ENCODE results near the gene HS3ST5.

HS3ST5 gene

DNA sequence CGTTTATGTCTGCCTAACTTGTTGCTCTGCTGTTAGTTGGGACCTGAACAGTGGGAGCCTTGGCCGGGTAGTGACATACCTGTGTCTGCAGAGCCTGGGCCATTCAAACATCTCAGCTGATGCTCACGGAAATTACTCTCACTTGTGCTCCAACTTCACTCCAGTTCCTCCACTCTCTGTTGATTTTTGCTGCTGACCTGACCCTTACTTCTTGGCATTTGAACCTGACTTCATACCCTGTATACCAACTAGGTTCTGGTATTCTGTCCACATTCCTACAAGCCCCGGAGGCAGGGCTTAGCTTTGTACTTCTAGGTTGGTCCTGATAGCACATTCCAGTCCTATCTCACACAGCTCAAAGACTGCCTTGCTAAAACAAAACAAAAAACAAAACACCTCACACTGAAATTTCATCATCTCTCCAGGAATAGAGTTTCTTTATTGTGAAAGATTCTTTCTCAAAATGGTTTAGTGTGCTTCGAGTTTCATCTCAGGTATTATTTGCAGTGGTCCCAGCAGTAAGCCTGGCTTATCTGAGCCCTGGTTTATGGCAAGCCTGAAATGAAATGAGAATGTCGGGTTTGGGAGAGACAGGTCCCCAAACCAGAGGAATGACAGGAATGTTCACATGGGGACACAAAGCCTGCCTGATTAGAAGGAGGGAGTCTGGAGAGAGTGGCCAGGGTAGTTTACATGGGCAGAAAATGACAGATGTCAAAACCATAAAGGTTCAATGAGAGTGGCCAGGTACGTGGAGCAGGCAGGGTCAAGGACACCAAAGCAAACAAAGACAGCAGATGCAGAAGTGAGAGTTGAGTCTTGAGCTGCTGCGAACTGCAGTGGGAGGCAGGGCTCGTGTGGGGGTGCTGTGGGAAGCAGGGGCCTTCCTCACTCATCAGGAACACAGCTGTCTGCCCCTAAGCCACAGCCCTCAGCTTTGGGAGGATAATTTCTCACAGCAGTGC is 197.7 kb downstream of the HS3ST5 start:
- TF ChIP-seq CTCF (IDR thresholded peaks at IDR 0.05; ENCODE audit: borderline replicate concordance, insufficient read depth, low read depth, low read length) = no peak
- no peak overlapping the region for H3K4me3 ChIP-seq (ENCODE audit: low read depth, low read length)

DNA sequence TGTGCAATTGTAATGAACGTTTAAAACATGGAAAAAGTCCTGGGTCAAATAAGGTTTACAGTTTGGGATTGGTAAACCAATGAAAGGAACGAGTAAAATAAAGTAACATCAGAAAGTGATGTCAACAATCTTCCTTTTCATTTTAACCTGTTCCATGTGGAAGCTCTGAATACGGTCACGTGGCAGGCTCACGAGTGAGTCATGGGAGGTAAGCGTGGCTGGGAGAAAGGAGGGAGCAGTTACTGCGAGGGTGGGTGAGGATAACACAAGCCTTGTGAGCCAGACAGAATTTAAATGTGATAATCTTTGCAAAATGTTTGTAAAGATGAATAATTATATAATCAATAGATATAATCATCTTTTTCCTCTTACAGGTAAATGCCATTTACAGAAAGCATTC is 200.6 kb downstream of the HS3ST5 start:
- no peak overlapping the region for H3K4me3 ChIP-seq (ENCODE audit: low read depth, low read length)
- TF ChIP-seq CTCF (IDR thresholded peaks at IDR 0.05; ENCODE audit: borderline replicate concordance, insufficient read depth, low read depth, low read length) = no peak

GRCh38 chr6:114140416-114140815 is 202.4 kb downstream of the HS3ST5 start:
- no peak for TF ChIP-seq CTCF (IDR thresholded peaks at IDR 0.05; ENCODE audit: borderline replicate concordance, insufficient read depth, low read depth, low read length)
- no peak overlapping the region for H3K4me3 ChIP-seq (ENCODE audit: low read depth, low read length)

- H3K4me3 ChIP-seq (ENCODE audit: low read depth, low read length) = no peak overlapping the region
- TF ChIP-seq CTCF (IDR thresholded peaks at IDR 0.05; ENCODE audit: borderline replicate concordance, insufficient read depth, low read depth, low read length) = no peak
These were observed 204.1 kb downstream of the HS3ST5 start for GRCh38 chr6:114138577-114139248.

GRCh38 chr6:114135363-114135971 is 207.4 kb downstream of the HS3ST5 start:
- TF ChIP-seq CTCF (IDR thresholded peaks at IDR 0.05; ENCODE audit: borderline replicate concordance, insufficient read depth, low read depth, low read length) = no peak
- H3K4me3 ChIP-seq (ENCODE audit: low read depth, low read length) = no peak overlapping the region

- no peak for TF ChIP-seq CTCF (IDR thresholded peaks at IDR 0.05; ENCODE audit: borderline replicate concordance, insufficient read depth, low read depth, low read length)
- no peak overlapping the region for H3K4me3 ChIP-seq (ENCODE audit: low read depth, low read length)
These were observed 209.0 kb downstream of the HS3ST5 start for GRCh38 chr6:114133816-114134215.
